KG1 (cell line): ENCODE measurements around the gene LRRC63.
"Not testable (repeated sequence)": the region's sequence is repeated elsewhere in the genome, so short reads cannot be mapped to it uniquely, and the experiment has no call there.

ENCODE experiments used
- DNase-seq: peaks from one replicate; lab custom pipeline; 2025; lab: John Stamatoyannopoulos, UW

LRRC63 gene

GRCh38 chr13:46181377-46181839, 30.3 kb upstream of the LRRC63 start:
- no peak for DNase-seq

- DNase-seq, result peak; percentile 73
Measured at GRCh38 chr13:46181840-46182490, 29.8 kb upstream of the LRRC63 start, which contains the start of gene LCP1. Gene LCP1, minus strand, starts transcription at chr13:46182177. Its CDS starts 22,515 bp downstream, at chr13:46159662.

GRCh38 chr13:46182491-46182877, 29.2 kb upstream of the LRRC63 start:
- DNase-seq, result no peak

- DNase-seq, result no peak
Measured at GRCh38 chr13:46183018-46183946, 28.4 kb upstream of the LRRC63 start.

- peak; percentile 71 for DNase-seq
Measured at GRCh38 chr13:46184277-46184699, 27.4 kb upstream of the LRRC63 start.

- no peak for DNase-seq
Measured at GRCh38 chr13:46185634-46186033, 26.1 kb upstream of the LRRC63 start.

GRCh38 chr13:46192412-46192811, 19.3 kb upstream of the LRRC63 start:
- no peak for DNase-seq

- DNase-seq, result no peak
Measured at GRCh38 chr13:46195016-46195415, 16.7 kb upstream of the LRRC63 start.

- peak; percentile 24 for DNase-seq
Measured at GRCh38 chr13:46197299-46198048, 14.3 kb upstream of the LRRC63 start.

- no peak for DNase-seq
Measured at GRCh38 chr13:46198696-46199193, 13.0 kb upstream of the LRRC63 start.

- peak; percentile 41 for DNase-seq
Measured at GRCh38 chr13:46202188-46202795, 9.4 kb upstream of the LRRC63 start.

- DNase-seq, result no peak
Measured at GRCh38 chr13:46202966-46203365, 8.8 kb upstream of the LRRC63 start.

- DNase-seq, result no peak
Measured at GRCh38 chr13:46206143-46206542, 5.6 kb upstream of the LRRC63 start.

GRCh38 chr13:46207828-46208227, 3.9 kb upstream of the LRRC63 start:
- no peak for DNase-seq

GRCh38 chr13:46210362-46211083, 1.2 kb upstream of the LRRC63 start:
- peak; percentile 57 for DNase-seq

GRCh38 chr13:46211116-46211482, 629 bp upstream of the LRRC63 start:
- DNase-seq, result peak; percentile 34

- no peak for DNase-seq
Measured at GRCh38 chr13:46213242-46213641, 1.5 kb downstream of the LRRC63 start.

GRCh38 chr13:46214741-46215140, 3.0 kb downstream of the LRRC63 start:
- DNase-seq, result not testable (repeated sequence)

GRCh38 chr13:46220234-46220633, 8.5 kb downstream of the LRRC63 start:
- not testable (repeated sequence) for DNase-seq

- DNase-seq, result no peak
Measured at GRCh38 chr13:46229251-46229650, 17.5 kb downstream of the LRRC63 start.

GRCh38 chr13:46232281-46232680, 20.6 kb downstream of the LRRC63 start:
- no peak for DNase-seq
